Right hindlimb (tissue), 1 donor: ENCODE data around the gene ATP13A2.

Experiments
- DNase-seq: peaks from one replicate; pipeline ENCODE4 v3.0.0-alpha.2; 2018

Gene ATP13A2

GRCh38 chr1:17031436-17031835, 19.7 kb upstream of the ATP13A2 start:
- DNase-seq, result no peak

GRCh38 chr1:17030206-17030605, 18.5 kb upstream of the ATP13A2 start:
- DNase-seq, result no peak

GRCh38 chr1:17028662-17029188, 17.0 kb upstream of the ATP13A2 start:
- no peak for DNase-seq

GRCh38 chr1:17027900-17028299, 16.2 kb upstream of the ATP13A2 start:
- DNase-seq, result no peak

- no peak for DNase-seq
Measured at GRCh38 chr1:17027403-17027802, 15.7 kb upstream of the ATP13A2 start.

- no peak for DNase-seq
Measured at GRCh38 chr1:17024721-17025120, 13.0 kb upstream of the ATP13A2 start.

GRCh38 chr1:17023573-17023972, 11.8 kb upstream of the ATP13A2 start:
- DNase-seq, result no peak

GRCh38 chr1:17023102-17023501, 11.4 kb upstream of the ATP13A2 start:
- DNase-seq, result no peak

GRCh38 chr1:17021896-17022295, 10.2 kb upstream of the ATP13A2 start:
- no peak for DNase-seq

- DNase-seq, result no peak
Measured at GRCh38 chr1:17020502-17020901, 8.8 kb upstream of the ATP13A2 start.

- DNase-seq, result no peak
Measured at GRCh38 chr1:17018849-17019248, 7.1 kb upstream of the ATP13A2 start.

GRCh38 chr1:17017435-17017834, 5.7 kb upstream of the ATP13A2 start:
- DNase-seq, result no peak

- no peak for DNase-seq
Measured at GRCh38 chr1:17016317-17016661, 4.6 kb upstream of the ATP13A2 start.

- no peak for DNase-seq
Measured at GRCh38 chr1:17014671-17015567, 3.2 kb upstream of the ATP13A2 start.

GRCh38 chr1:17013491-17014320, 2.0 kb upstream of the ATP13A2 start:
- no peak for DNase-seq

GRCh38 chr1:17012775-17013490, 1.2 kb upstream of the ATP13A2 start:
- DNase-seq, result no peak

GRCh38 chr1:17011092-17011438, 663 bp downstream of the ATP13A2 start:
- DNase-seq, result no peak

GRCh38 chr1:17009706-17010105, 2.0 kb downstream of the ATP13A2 start:
- no peak for DNase-seq

GRCh38 chr1:17008208-17008855, 3.4 kb downstream of the ATP13A2 start:
- DNase-seq, result no peak

- DNase-seq, result no peak
Measured at GRCh38 chr1:17007121-17007520, 4.6 kb downstream of the ATP13A2 start.

- no peak for DNase-seq
Measured at GRCh38 chr1:17005365-17005740, 6.4 kb downstream of the ATP13A2 start.

- DNase-seq, result no peak
Measured at GRCh38 chr1:17004466-17005364, 7.0 kb downstream of the ATP13A2 start.
